GM21529 (cell line): ENCODE measurements around the gene ZFYVE27.

Experiments
- ATAC-seq: cut with Tn5 transposase; IDR thresholded peaks from one replicate; pipeline ENCODE4 v1.9.1; 2021; ENCODE audit not compliant: unreplicated experiment

The ZFYVE27 gene

GRCh38 chr10:97766996-97767924 is 30.3 kb downstream of the ZFYVE27 start:
- no peak for ATAC-seq

GRCh38 chr10:97768322-97769315 is 31.7 kb downstream of the ZFYVE27 start:
- no peak for ATAC-seq

- ATAC-seq = no peak
These were observed 33.3 kb downstream of the ZFYVE27 start for GRCh38 chr10:97770255-97770654.

- no peak for ATAC-seq
These were observed 34.3 kb downstream of the ZFYVE27 start for GRCh38 chr10:97771055-97771891.

- ATAC-seq = no peak
These were observed 35.2 kb downstream of the ZFYVE27 start, which contains the start of gene SFRP5 for GRCh38 chr10:97771913-97772823. Gene SFRP5 (minus strand): TSS chr10:97771999. CDS start chr10:97771833, 166 bp downstream.

- ATAC-seq = no peak
These were observed 36.2 kb downstream of the ZFYVE27 start for GRCh38 chr10:97773096-97773495.

- ATAC-seq = no peak
These were observed 37.9 kb downstream of the ZFYVE27 start for GRCh38 chr10:97774811-97775294.

GRCh38 chr10:97777143-97777542 is 40.2 kb downstream of the ZFYVE27 start:
- no peak for ATAC-seq

GRCh38 chr10:97778452-97779302 is 41.7 kb downstream of the ZFYVE27 start:
- ATAC-seq = no peak

- ATAC-seq = no peak
These were observed 42.6 kb downstream of the ZFYVE27 start for GRCh38 chr10:97779492-97779891.

GRCh38 chr10:97779975-97780374 is 43.0 kb downstream of the ZFYVE27 start:
- ATAC-seq = no peak

- no peak for ATAC-seq
These were observed 44.1 kb downstream of the ZFYVE27 start for GRCh38 chr10:97780841-97781617.

GRCh38 chr10:97781618-97782331 is 44.8 kb downstream of the ZFYVE27 start:
- ATAC-seq = no peak

GRCh38 chr10:97782455-97783228 is 45.7 kb downstream of the ZFYVE27 start:
- ATAC-seq = no peak

- no peak for ATAC-seq
These were observed 47.4 kb downstream of the ZFYVE27 start for GRCh38 chr10:97784200-97784810.

- no peak for ATAC-seq
These were observed 48.3 kb downstream of the ZFYVE27 start for GRCh38 chr10:97785231-97785630.
